ENCODE data around the gene OR1J4.

OR1J4 gene

GRCh38 chr9:122538757-122539156 lies 19.8 kb downstream of the OR1J4 start:
- H3K9me3 Mint-ChIP-seq: peaks cover 7% of the 10 kb centered on the region
- H3K36me3 Mint-ChIP-seq (ENCODE audit: low read depth): no peaks in the 10 kb centered on the region
- no peaks in the 10 kb centered on the region for H3K4me1 Mint-ChIP-seq (ENCODE audit: low read depth)
- H3K4me3 Mint-ChIP-seq: no peak overlapping the region
- H3K27me3 Mint-ChIP-seq: no peaks in the 10 kb centered on the region
- no peak overlapping the region for H3K27ac Mint-ChIP-seq

- Mint-ChIP-seq H3K27ac (no peak overlapping the region), H3K9me3 (no peaks in the 10 kb centered on the region), H3K36me3 (ENCODE audit: low read depth) (no peaks in the 10 kb centered on the region), H3K4me3 (no peak overlapping the region), H3K27me3 (peaks cover 10% of the 10 kb centered on the region), H3K4me1 (ENCODE audit: low read depth) (no peaks in the 10 kb centered on the region)
These were observed 27.3 kb downstream of the OR1J4 start for GRCh38 chr9:122546196-122546595.

GRCh38 chr9:122551371-122551770 lies 32.4 kb downstream of the OR1J4 start:
- Mint-ChIP-seq H3K9me3 (no peaks in the 10 kb centered on the region), H3K4me3 (no peak overlapping the region), H3K4me1 (ENCODE audit: low read depth) (no peaks in the 10 kb centered on the region), H3K27ac (no peak overlapping the region), H3K36me3 (ENCODE audit: low read depth) (no peaks in the 10 kb centered on the region), H3K27me3 (peaks cover 30% of the 10 kb centered on the region)

DNA sequence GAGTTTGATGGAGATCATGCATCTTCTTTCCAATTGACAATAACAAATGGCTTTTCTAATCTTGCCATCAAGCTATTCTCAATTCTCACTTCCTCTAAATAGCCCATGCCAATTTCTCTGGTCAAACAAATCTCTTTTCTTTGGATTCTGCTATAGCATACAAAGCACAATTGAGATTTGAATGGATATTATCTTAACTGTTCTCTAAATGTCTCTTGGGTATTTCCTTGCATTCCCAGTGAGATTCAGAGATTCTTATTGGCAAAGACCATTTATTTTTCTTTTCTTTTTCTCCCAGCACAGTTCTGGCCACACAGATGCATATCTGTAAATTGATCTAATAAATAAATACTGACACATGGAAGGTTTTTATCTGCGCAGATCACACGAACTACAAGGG lies 33.9 kb downstream of the OR1J4 start, which contains the start of gene OR1N2:
Gene OR1N2, plus strand, starts transcription at position 301 of the 400 bp plus-strand sequence. CDS start 100 bp downstream, outside the sequence.
- no peaks in the 10 kb centered on the region for H3K4me1 Mint-ChIP-seq (ENCODE audit: low read depth)
- no peaks in the 10 kb centered on the region for H3K9me3 Mint-ChIP-seq
- H3K4me3 Mint-ChIP-seq: no peak within 1 kb of the TSS
- no peaks in the 10 kb centered on the region for H3K36me3 Mint-ChIP-seq (ENCODE audit: low read depth)
- no peak within 1 kb of the TSS for H3K27ac Mint-ChIP-seq
- H3K27me3 Mint-ChIP-seq: peaks cover 33% of the 10 kb centered on the region

GRCh38 chr9:122561446-122561845 lies 42.5 kb downstream of the OR1J4 start:
- peaks cover 6% of the 10 kb centered on the region for H3K9me3 Mint-ChIP-seq
- H3K27me3 Mint-ChIP-seq: peaks cover 13% of the 10 kb centered on the region
- H3K4me1 Mint-ChIP-seq (ENCODE audit: low read depth): peaks cover 10% of the 10 kb centered on the region
- no peak overlapping the region for H3K27ac Mint-ChIP-seq
- no peak overlapping the region for H3K4me3 Mint-ChIP-seq
- H3K36me3 Mint-ChIP-seq (ENCODE audit: low read depth): no peaks in the 10 kb centered on the region

DNA sequence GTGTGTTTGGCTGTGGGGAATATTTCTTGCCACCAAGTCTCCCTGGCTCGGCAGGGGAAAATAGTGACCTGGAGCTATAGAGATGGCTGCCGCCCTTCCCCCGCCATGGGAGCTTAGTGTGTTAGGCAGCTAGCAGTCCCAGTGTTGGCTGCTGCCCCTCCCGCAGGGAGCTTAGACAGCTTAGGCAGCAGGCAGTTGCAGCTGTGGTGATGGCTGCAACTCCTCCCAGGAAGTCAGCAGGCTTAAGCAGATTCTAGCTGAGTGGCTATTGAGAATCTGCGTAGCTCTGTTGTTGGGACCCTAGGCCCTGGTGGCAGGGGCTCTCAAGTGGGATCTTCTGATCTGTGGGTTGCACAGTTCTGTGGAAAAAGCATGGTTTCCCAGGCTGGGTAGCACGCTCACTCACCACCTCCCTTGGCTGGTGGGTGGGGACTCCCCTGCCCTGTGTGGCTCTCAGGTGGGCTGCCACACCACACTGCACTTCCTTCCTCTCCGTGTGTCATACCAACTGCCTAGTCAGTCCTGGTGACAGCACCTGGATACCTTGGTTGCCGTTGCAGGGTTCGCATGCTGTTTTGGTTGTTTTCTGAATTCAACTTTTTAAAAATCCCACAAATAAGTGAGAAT lies 43.3 kb downstream of the OR1J4 start:
- no peak overlapping the region for H3K4me3 Mint-ChIP-seq
- peaks cover 13% of the 10 kb centered on the region for H3K27me3 Mint-ChIP-seq
- peaks cover 6% of the 10 kb centered on the region for H3K9me3 Mint-ChIP-seq
- no peak overlapping the region for H3K27ac Mint-ChIP-seq
- H3K4me1 Mint-ChIP-seq (ENCODE audit: low read depth): peaks cover 10% of the 10 kb centered on the region
- no peaks in the 10 kb centered on the region for H3K36me3 Mint-ChIP-seq (ENCODE audit: low read depth)

GRCh38 chr9:122567901-122568300 lies 49.0 kb downstream of the OR1J4 start:
- Mint-ChIP-seq H3K9me3 (no peaks in the 10 kb centered on the region), H3K4me1 (ENCODE audit: low read depth) (peaks cover 17% of the 10 kb centered on the region), H3K4me3 (no peak overlapping the region), H3K27ac (no peak overlapping the region), H3K36me3 (ENCODE audit: low read depth) (no peaks in the 10 kb centered on the region), H3K27me3 (peaks cover 3% of the 10 kb centered on the region)
